SK-MEL-5 (cell line): ENCODE data around the gene CASKIN2. TPM values are rescaled to one million over a fixed set of nuclear protein-coding genes. Genes with fewer than 3 reads are reported as not detected.
"Not testable (repeated sequence)": the region's sequence is repeated elsewhere in the genome, so short reads cannot be mapped to it uniquely, and the experiment has no call there.

ENCODE experiments used
- DNase-seq: peaks from one replicate; pipeline ENCODE4 v3.0.0-alpha.2; 2016; ENCODE audit warnings: low read depth, low spot score
- in situ Hi-C: cut with HindIII; loops from 2 replicates; pipeline ENCODE4 v1.10.0; 2016; ENCODE audit warnings: low sequenced_read_pairs, high pct_unique_total_duplicates, low pct_unique_long_range_greater_than_20kb
- total RNA-seq: library from RNA; depleted of rRNA; stranded (reverse); fragments of >200 nt; shearing (Covaris generic); gene quantifications from 2 replicates; pipeline ENCODE4 v1.2.3, GENCODE V29; 2014

The CASKIN2 gene
- total RNA-seq, 1 experiment from 2014 or later = 3.5 TPM

- in situ Hi-C loops = no loop called here
- DNase-seq = peak; percentile 31
Observed at GRCh38 chr17:75487351-75488070, 27.8 kb downstream of the CASKIN2 start.

DNA sequence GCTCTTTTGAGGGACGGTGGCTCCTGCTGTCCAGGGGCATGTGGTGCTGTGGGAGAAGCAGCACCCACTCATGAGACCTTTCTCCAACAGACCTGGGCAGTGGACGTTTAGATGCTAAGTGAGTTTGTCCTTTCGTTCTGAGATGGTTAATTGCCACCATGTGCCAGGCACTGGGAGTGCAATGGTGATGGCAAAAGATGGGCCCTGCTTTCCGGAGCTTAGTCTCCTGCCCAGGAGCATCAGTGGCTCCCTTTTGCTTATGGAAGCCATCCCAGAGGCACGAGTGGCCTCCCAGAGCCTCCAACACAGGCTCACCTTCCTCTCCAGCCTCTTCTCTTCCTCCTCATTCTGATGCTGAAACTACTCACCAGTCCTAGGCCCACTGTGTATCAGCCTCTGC is 28.4 kb downstream of the CASKIN2 start:
- DNase-seq = no peak
- in situ Hi-C loops = no loop called here

GRCh38 chr17:75486151-75486550 is 29.2 kb downstream of the CASKIN2 start:
- no peak for DNase-seq
- in situ Hi-C loops = no loop called here

- in situ Hi-C loops = no loop called here
- no peak for DNase-seq
Observed at GRCh38 chr17:75485688-75486087, 29.6 kb downstream of the CASKIN2 start.

- in situ Hi-C loops = no loop called here
Observed at GRCh38 chr17:75482098-75482942, 33.0 kb downstream of the CASKIN2 start.

DNA sequence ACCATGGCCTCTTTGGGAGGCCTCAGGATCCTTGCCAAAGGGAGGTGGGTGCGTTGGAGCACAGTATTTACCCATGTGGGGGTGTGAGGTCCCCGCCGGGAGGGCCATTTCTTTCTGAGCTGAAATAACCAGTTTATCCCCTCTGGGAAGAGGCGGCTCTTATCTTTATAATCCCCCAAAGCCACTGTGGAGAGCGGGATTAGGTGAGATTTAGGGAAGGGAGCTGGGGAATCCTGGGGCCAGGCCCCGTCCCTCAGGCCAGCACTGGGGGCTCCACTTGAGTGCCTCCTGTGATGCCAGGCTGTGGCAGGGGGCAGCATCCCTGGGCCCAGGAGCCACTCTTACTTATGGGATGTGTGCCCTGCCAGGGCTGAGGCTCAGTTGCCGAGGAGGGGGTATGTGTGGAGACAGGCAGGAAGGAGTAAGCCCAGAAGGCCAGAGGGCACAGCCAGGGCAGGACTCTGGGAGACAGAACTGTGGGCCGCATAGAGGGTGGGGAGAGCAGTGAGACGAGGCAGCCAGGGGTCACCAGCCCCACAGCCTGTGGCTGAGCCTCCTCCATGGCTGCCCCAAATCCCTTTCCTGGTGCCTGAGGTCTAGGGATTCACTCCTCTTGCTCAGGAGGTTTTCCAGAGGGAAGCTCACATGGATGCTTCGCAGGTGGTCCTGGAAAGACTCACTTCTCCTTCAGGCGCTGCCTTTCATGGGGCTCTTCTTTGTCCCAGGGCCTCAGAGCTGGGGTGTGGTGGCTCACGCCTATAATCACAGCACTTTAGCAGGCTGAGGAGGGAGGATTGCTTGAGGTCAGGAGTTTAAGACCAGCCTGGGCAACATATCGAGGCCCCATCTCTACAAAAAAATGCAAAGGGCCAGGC is 33.9 kb downstream of the CASKIN2 start:
- in situ Hi-C loops = no loop called here
- no peak for DNase-seq

More at GRCh38 chr17:75482098-75482942, 33.0 kb downstream of the CASKIN2 start:
- no peak for DNase-seq

- DNase-seq = no peak
- in situ Hi-C loops = no loop called here
Observed at GRCh38 chr17:75480281-75480680, 35.1 kb downstream of the CASKIN2 start.

GRCh38 chr17:75478508-75478907 is 36.8 kb downstream of the CASKIN2 start:
- in situ Hi-C loops = no loop called here
- no peak for DNase-seq

- in situ Hi-C loops, DNase-seq: not testable (repeated sequence)
Observed at GRCh38 chr17:75477490-75477862, 37.9 kb downstream of the CASKIN2 start.

DNA sequence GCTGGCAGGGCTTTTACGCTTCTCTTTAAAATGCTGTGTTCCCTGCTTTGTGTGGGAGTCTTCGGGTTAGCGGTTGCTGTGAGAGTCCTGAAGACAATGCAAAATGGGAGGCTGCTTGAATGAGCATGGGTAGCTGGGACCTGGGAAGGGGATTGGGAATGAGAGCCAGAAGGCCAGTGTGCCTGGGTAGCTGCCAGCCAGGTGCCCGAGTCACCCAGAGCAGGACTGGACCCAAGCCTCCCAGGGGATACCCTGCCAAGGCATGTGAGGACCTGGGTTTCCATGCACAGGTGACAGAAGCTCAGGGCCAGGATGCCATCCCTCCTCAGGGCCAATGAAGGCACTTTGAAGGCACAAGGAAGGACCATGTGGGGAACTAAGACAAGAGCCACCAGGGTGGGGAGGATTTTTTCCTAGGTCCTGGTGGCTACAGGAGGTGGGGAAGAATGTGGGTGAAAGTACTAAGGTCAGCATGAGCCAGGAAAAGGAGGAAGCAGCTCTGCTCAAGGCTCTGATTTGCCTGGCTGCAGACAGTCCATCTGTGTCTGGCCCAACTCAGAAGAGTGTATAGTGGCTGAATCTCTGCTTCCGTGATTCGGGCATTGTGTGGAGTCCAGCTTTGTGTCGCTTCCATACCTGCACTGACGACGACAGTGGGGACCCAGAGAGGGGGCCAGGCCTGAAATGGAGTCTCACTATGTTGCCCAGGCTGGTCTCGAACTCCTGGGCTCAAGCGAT is 38.4 kb downstream of the CASKIN2 start:
- in situ Hi-C loops = no loop called here
- no peak for DNase-seq

DNA sequence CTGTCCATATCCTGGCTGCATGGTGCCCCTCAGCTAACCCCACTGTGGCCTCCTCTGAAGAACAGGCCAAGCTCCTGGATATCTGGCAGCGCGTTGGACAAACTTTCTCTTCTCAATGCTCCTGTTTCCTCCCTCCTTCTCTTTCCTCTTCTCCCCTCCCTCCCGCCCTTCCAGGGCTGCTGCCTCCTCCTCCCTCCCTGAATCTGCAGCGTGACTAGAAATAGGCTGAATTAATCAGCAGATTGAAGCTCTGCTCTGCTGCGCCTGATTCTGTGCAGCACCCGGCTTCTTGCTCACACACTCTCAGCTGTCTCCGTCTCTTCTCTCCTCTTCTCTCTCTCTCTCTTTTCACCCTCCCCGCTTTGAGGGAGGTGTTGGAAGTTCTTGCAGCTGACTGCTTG is 39.1 kb downstream of the CASKIN2 start:
- in situ Hi-C loops = no loop called here

DNA sequence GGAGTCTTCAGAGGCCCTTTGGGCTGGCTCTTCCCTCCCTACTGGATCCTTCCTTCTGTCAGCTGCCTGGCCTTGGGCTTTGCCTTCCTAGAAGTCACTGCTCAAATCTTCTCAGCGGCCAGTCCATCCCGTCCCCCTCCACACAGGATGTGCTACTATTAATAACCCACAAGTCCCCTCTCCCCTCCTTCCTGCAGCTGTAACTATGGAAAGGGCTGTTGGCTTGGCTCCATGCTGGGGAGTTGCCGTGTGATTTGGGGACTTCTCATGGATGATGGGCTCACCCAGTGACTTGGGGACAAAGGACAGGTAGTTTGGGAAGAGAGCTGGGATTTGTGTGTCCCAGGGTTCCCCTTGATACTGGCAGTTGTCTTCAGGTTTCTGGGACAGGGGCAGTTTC is 39.5 kb downstream of the CASKIN2 start:
- in situ Hi-C loops = no loop called here

More for the DNA sequence above, 39.1 kb downstream of the CASKIN2 start:
- DNase-seq = no peak

DNA sequence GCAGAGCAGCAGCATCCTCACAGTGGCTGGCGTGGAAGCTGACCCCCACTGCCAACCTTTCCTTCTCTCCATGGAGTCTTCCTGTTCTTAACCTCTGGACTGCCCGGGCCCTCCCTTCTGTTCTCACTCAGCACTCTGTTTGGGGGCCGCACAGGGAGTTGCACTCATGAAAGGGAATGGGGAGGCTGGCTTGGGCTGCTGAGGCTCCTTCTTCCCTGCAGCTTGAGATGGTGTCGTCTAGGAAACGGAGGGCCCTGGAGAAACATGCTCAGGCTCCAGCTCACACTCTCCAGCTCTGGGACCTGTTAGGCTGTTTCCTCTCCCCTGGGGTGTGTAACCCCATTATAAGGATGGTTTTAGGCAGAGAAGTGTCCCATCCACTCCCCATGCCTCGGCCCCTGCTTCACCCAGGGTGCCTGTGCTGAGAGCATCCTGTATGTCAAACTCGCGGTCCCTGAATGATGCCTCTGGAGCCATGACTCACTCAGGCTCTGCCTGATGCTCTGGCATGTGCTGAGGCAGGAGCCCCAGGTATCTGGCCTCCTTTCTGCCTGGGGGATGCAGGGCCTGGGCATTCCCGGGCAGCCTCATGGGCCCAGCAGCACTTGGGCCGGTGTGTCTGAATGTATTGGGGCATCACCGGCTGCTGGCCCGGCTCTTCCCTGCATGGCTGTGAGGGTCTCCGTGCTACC is 40.0 kb downstream of the CASKIN2 start:
- in situ Hi-C loops = no loop called here
- no peak for DNase-seq

More for the DNA sequence above, 39.5 kb downstream of the CASKIN2 start:
- no peak for DNase-seq

- DNase-seq = no peak
- in situ Hi-C loops = no loop called here
Observed at GRCh38 chr17:75474736-75475135, 40.6 kb downstream of the CASKIN2 start.

DNA sequence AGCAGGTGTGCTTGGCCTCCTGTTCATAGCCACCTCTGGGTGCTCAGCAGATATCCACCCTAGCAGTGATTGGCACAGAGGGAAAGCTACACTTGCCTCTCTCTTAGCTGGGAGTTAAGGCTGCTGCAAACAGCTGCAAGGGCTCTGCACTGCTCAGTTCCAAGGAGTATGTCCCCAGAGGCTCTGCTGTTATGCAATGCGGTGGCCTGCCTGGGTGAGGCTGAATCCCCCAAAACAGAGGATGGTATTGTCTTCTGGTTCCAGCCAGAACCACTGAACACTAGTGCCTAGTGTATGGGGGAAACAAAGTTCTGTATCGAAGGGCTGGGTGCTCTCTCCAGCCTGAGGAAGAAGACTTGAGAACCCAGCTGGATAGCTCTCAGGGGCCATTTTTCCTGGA is 42.1 kb downstream of the CASKIN2 start:
- in situ Hi-C loops = no loop called here
- peak; percentile 98 for DNase-seq

GRCh38 chr17:75472119-75472518 is 43.2 kb downstream of the CASKIN2 start:
- in situ Hi-C loops = no loop called here

DNA sequence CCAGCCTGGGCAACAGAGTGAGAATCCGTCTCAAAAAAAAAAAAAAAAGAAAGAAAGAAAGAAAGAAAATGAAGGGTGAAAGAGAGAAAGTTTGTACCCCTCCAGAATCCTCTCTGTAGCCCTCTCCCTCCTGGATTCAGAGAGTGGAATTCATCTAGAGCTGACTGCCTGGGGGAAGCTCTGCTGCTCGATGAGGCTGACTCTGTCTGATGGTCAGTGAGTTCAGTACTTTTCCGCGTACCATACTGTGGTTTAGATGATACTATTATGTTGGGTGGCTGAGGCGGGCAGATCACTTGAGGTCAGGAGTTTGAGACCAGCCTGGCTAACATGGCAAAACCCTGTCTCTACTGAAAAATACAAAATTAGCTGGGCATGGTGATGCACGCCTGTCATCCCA is 44.1 kb downstream of the CASKIN2 start:
- DNase-seq = no peak
- in situ Hi-C loops = no loop called here

More at GRCh38 chr17:75472119-75472518, 43.2 kb downstream of the CASKIN2 start:
- no peak for DNase-seq
